GM19324 (cell line): Measurements from ENCODE around the gene MYOT.
"Not testable (repeated sequence)": the region's sequence is repeated elsewhere in the genome, so short reads cannot be mapped to it uniquely, and the experiment has no call there.

Source experiments
- ATAC-seq: cut with Tn5 transposase; IDR thresholded peaks from one replicate; pipeline ENCODE4 v1.9.1; 2021; ENCODE audit warnings: mild to moderate bottlenecking, moderate library complexity; ENCODE audit not compliant: unreplicated experiment, low FRiP score

The MYOT gene

GRCh38 chr5:137847687-137848086, 20.0 kb upstream of the MYOT start:
- no peak for ATAC-seq

GRCh38 chr5:137853165-137853564, 14.5 kb upstream of the MYOT start:
- ATAC-seq: not testable (repeated sequence)

- no peak for ATAC-seq
These were observed 11.5 kb upstream of the MYOT start for GRCh38 chr5:137856201-137856600.

DNA sequence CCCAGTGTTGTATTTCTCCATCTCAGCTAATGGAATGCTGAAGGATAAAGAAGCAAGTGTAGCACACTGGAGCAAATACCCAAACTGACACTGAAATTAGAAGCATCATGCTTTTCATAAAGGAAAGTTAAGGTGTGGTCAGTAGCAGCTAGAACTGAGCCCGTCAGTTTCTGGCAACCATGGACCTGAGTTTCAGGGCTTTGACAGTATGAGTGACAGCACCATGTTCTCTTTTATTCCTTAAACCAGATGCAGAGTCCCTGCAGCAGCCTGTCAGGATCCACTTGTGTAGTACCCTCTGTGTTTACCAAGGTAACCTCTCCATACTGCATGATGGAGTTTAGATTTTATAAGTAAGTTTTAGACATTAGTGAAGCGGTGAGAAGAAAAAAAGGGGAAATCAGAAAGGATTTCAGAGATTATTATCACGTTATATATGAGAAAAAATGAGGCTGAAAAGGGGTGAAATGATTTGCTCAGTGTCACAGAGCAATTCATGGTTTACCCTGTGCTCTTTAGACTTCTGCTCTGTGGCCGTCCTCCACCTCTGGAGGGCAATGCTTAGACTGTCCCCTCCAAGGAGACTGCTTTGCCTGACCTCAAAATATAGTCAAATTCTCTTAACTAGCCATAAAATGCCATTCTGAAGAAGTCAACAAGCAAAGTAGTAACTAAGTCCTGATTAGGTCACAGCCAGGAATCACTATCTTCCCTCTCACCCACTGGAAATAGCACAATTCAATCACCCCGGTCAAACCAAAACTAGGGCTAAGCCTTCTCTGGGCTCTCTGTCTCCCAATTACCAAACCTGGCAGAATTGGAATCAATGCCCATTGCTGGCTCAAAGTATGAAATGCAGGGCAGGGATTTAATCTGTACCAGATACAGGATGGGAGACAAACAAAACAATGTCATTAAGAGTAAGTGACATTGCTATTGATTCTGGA, 10.5 kb upstream of the MYOT start:
- no peak for ATAC-seq

DNA sequence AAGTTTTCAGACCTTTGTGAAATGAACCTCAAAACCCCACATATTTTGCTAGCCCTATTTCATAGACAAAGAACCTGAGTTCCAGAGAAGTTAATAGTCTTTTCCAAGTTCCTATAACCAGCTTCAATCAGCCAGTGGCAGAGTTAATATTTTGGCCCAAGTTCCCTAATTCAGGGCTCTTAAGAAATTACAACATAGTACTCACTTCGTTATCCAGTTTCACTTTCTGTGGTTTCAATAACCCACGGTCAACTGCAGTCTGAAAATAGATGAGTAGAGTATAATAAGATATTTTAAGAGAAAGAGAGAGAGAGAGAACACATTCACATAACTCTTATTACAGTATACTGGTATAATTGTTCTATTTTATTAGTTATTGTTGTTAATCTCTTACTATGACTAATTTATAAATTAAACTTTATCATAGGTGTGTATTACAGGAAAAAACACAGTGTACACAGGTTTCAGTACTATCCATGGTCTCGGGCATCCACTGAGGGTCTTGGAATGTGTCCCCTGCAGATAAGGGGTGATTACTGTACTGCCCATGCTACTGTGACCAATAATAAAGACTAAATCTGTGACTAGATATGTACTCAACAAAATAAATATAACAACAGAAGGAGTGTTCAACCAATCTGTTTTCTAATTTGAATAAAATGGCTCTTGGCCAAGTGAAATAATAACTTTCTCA, 9.3 kb upstream of the MYOT start:
- peak; percentile 59 for ATAC-seq

GRCh38 chr5:137858954-137859353, 8.7 kb upstream of the MYOT start:
- ATAC-seq: no peak

DNA sequence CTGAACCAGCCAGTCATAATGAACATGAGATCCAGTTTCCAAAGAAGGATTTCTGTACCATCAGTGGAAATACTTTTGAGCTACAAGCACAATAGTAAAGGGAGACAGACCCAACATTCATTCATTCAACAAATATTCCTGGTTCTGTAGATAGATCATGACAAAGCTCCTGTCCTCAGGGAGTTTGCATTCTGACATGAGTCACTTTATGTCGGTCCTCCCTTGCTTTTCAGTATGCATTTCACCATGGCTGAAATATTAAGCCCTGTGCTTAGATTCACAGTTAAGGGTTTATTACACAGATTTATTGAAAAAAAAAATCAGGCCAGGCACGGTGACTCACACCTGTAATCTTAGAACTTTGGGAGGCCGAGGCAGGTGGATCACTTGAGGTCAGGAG, 5.4 kb upstream of the MYOT start:
- ATAC-seq: no peak

GRCh38 chr5:137863653-137864052, 4.0 kb upstream of the MYOT start:
- not testable (repeated sequence) for ATAC-seq

DNA sequence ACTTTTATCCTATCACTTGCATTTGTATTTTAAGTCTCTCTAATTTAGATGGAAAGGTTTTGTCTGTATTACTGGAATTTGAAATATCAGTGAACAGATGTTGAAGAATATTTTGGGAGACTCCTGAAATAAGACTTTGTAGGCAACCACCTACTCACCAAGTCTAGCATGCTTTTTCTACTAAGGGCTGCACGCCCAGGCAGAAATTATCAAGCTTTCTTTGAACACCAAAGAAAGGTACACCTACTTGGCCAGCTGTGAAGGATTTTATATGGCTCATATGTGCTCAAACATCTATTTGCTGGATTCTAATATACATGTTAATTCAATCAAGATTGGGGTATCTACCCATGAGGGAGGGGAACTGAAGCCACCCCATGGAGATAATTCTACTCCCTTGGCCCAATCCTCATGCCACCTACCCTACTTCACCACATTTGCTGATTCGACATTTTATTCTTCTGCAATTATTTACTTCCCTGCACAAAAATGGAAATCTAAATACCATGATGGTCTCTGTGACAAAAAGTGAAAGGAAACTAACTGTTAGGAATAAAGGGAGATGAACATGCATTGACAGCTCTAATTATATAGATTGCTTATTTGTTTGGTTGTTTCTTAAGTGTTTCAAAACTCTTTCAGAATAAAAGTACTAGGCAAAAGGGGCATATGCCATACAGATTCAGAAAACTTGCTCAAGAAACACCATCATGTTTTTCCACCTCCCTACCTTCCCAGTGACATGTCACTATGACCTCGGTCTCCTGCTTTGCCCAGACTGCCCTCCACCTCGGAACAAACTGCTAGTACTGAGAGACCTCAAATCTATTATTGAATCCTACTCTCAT, 895 bp upstream of the MYOT start:
- ATAC-seq: no peak

DNA sequence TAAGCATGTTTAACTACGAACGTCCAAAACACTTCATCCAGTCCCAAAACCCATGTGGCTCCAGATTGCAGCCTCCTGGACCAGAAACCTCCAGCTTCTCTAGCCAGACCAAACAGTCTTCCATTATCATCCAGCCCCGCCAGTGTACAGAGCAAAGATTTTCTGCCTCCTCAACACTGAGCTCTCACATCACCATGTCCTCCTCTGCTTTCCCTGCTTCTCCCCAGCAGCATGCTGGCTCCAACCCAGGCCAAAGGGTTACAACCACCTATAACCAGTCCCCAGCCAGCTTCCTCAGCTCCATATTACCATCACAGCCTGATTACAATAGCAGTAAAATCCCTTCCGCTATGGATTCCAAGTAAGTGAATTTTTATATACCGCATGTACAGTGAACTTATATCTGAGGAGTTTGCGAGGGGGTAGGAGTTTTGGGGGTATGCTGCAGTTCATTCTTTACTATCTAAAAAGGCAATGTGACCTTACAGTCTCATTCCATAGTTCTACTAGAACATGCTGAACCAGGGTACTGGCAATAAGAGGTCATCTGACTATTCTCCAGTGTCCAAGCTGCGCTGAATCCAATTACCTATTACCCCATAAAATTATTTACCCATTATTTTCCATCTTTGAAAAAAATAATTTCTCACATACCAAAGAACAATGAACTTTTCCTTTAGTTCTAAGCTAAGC, 3.1 kb downstream of the MYOT start:
- no peak for ATAC-seq

DNA sequence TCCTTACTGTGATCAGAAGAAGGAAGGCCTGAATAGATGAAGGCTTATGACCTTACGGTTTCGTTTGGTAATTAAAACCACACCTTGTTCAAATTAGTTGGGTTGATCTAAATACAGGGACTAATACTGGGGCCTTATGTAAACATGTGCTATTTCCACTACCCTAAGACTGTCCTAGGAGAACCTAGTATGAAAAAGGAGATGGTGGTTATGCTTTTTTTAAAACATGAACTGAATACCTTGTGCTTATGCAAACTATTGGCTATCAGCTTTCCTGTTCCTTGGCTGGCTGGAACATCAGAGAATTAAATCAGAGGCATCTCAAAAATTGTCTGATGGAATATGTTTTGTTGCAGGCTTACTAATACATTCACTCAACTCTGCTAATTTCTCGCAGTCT, 3.9 kb downstream of the MYOT start:
- no peak for ATAC-seq

DNA sequence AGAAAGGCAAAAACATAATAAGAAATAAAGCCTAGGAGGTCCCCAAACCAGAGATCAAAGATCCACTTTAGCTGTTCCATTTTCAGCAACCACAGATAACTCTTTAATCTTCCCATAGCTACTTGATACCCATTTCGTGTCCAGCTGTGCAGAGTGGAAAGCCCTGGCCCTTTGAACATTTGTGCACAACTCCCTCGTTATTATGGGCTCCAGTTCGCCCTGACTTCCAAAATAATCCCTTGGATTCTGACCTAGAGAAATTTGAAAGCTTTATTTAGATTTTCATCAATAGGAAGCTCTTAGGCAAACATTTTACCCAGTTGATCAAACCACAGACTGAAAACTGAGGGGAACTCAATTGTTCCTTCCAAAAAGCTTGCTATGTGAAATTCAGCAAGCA, 4.8 kb downstream of the MYOT start:
- ATAC-seq: no peak

- ATAC-seq: no peak
These were observed 8.4 kb downstream of the MYOT start for GRCh38 chr5:137876101-137876500.

DNA sequence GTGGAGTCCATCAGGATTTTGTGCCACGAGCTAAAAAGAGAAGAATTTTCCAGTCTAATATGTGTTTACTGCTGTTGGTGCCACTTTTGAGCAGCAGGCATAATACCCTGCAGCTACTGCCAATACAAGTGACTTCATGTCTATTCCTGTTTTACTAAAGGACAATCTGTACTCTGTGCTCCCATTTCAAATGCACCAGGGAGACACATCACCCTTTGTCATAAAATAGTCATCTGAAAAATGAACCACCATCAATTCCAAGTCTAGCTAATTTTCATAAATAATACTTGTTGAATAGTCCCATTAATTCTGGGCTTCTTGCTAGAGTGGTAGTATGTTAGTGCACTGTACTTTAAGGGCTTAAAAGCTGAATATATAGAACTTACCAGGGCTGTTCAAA, 12.7 kb downstream of the MYOT start:
- no peak for ATAC-seq

DNA sequence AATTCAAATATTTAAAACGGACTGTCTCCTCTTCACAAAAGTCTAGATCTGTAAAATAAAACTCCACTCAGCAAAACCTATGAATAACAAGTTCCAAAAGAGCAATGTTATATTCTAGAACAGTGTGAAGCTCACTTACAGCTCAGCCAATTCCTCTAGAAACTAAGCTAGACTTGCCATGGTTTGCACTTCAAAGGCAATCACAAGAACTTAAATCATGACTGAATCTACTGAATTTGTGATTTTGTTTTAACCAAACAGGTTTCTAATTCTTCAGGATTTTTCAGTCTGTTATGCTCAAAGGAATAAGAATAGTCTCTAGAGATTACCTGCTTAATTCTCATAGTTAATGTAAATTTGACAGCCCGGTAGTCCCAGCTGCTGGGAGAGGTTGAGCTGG, 20.2 kb downstream of the MYOT start:
- ATAC-seq: no peak

DNA sequence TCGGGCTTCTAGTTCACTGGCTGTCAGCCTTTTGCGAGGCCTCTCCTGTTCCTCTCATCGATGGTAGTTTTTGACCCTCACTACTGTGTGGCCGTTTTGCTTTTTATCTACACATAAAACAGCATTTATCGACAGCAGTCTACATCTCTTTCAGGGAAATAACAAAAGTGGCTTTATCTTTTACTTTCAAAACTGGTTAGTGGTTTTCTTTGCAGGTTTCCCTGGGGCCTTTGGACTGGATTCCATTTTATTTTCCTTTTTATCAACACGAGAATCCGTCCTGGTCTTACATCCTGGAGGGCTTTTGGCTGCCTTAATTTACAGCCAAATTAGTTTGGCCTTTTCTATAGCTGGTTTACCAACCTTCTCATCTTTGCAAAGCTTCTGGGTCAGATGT, 20.8 kb downstream of the MYOT start:
- no peak for ATAC-seq

DNA sequence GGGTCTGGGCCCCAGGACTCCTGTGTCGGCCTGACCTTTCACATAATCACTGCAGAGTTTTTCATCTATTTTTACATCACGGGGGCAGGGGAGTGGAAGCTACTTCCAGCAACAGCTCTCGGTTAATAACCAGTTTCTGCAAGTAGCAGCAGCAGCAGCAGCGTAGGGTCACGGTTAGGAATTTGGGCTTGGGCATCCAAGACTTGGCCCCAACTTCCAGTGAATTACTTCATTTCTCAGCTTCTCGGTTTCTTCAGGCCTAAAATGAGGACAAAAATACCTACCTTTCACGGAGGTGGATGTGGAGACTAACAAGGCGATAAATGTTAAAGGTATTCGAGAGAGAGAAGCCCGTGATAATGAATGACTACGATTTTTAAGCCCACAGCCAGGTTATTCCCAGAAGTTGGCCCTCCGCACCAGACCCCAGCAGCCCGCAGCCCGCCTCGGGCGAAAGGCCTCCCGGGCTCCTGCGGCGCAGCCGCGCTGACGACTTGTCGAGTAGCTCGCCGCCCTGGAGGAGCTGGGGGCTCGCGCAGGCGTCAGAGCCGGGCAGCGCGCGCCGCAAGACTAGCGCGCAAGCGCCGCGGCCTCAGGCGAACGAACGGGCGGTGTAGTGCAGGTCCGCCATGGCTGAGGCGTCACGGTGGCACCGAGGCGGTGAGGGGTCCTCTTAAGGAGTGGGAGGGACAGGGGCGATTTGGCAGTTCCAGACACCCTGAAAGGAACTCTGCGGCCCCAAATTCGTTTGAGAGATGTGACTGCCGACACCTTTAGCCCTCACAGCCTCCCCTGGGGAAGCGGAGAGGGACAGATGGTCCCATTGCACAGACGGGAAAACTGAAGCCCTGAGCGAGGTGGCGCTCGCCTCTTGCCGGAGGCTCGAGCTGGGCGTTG, 21.5 kb downstream of the MYOT start, which contains the start of gene PKD2L2:
TSS of gene PKD2L2 (plus strand) at position 595 of the 897 bp plus-strand sequence. CDS start at position 630, 35 bp downstream.
- ATAC-seq: peak; percentile 97

DNA sequence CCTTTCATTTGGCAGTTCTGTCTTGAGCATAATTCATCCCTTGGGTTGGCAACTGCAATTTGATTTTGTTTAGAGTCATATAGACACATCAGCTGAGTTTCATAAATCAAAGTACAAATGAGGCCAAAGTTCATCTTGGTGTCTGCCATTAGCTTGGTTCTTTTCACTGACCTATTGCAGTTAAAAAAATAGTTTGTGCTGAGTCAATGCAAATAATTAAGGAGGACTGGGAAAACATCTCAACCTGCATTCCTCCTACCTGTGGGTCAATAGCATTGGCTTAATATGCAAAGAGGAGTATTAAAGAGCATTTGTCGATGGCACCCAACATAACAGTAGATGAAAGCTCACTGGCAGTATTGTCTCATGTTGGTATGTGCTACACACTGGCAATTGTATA, 23.2 kb downstream of the MYOT start:
- no peak for ATAC-seq

- ATAC-seq: no peak
These were observed 24.2 kb downstream of the MYOT start for GRCh38 chr5:137891849-137892248.
